Epithelial cell of esophagus (primary cell): ENCODE data around the gene SNRPA.
"Not testable (repeated sequence)": the region's sequence is repeated elsewhere in the genome, so short reads cannot be mapped to it uniquely, and the experiment has no call there.

Experiments used
- DNase-seq: peaks from one replicate; pipeline ENCODE4 v3.0.0; 2010; ENCODE audit warnings: low read depth
- H3K4me3 ChIP-seq: 2 replicates; pipeline ENCODE4 v1.5.1; 2011; ENCODE audit warnings: mild to moderate bottlenecking, low read length, control low read depth
- TF ChIP-seq, protein P1 (sequence below): IDR thresholded peaks from 2 replicates; pipeline ENCODE4 v1.5.1; 2011; ENCODE audit warnings: low read depth, mild to moderate bottlenecking, low read length, control low read depth, inconsistent platforms; ENCODE audit not compliant: insufficient read depth; ENCODE audit errors: missing control alignments

The SNRPA gene

DNA sequence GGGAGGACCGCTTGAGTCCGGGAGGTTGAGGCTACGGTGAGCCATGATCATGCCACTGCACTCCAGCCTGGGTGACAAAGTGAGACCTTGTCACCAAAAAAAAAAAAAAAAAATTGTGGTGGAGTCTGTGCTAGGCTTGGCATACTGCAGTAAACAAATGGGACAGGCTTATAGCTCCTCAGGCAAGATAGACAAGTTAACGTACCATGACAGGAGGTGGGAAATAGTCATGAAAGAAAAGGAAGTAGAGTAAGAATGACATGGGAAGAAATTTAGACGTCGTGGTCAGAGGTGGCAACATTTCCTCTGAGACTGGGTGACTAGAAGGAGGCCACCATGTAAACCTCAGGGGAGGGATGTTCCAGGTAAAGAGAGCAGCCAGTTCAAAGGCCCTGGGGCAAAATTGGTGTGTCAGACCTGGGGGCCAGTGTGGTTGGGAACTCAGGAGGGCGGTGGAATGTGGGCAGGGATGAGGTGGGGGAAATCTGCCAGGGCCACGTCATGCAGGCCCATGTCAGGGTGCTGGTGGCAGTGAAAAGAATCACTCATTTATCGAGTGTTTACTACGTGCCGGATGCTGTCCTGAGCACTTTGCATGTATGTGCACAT, 5.6 kb downstream of the SNRPA start:
- TF ChIP-seq, protein P1, sequence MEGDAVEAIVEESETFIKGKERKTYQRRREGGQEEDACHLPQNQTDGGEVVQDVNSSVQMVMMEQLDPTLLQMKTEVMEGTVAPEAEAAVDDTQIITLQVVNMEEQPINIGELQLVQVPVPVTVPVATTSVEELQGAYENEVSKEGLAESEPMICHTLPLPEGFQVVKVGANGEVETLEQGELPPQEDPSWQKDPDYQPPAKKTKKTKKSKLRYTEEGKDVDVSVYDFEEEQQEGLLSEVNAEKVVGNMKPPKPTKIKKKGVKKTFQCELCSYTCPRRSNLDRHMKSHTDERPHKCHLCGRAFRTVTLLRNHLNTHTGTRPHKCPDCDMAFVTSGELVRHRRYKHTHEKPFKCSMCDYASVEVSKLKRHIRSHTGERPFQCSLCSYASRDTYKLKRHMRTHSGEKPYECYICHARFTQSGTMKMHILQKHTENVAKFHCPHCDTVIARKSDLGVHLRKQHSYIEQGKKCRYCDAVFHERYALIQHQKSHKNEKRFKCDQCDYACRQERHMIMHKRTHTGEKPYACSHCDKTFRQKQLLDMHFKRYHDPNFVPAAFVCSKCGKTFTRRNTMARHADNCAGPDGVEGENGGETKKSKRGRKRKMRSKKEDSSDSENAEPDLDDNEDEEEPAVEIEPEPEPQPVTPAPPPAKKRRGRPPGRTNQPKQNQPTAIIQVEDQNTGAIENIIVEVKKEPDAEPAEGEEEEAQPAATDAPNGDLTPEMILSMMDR: no peak
- no peak overlapping the region for H3K4me3 ChIP-seq
- DNase-seq: peak; percentile 74

DNA sequence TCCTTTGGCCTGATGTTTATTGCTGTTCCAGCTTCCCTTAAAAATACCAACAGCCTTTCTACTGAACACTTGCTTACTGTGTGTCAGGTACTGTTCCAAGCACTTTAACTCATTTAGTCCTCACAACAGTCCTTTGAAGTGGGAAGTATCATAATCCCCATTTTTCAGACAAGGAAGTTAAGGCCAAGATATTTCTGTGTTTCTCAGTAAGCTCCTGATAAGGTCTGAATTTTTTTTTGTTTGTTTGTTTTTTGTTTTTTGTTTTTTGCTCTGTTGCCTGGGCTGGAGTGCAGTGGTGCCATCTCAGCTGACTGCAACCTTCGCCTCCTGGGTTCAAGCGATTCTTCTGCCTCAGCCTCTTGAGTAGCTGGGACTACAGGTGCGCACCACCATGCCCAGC, 7.5 kb downstream of the SNRPA start:
- no peak for DNase-seq
- H3K4me3 ChIP-seq: no peak overlapping the region
- TF ChIP-seq, protein P1: no peak

DNA sequence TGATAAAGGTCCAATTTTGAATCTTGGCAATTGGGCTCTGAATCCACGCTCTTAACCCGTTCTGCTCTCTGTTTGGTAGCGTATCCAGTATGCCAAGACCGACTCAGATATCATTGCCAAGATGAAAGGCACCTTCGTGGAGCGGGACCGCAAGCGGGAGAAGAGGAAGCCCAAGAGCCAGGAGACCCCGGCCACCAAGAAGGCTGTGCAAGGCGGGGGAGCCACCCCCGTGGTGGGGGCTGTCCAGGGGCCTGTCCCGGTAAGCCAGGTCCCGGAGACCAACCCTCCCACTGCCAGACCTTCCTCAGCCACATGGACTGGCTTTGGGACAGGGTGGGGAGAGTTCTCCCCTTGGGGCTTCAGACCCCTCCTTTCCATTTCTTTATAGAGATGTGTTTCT, 8.3 kb downstream of the SNRPA start:
- no peak overlapping the region for H3K4me3 ChIP-seq
- no peak for DNase-seq
- TF ChIP-seq, protein P1: no peak

DNA sequence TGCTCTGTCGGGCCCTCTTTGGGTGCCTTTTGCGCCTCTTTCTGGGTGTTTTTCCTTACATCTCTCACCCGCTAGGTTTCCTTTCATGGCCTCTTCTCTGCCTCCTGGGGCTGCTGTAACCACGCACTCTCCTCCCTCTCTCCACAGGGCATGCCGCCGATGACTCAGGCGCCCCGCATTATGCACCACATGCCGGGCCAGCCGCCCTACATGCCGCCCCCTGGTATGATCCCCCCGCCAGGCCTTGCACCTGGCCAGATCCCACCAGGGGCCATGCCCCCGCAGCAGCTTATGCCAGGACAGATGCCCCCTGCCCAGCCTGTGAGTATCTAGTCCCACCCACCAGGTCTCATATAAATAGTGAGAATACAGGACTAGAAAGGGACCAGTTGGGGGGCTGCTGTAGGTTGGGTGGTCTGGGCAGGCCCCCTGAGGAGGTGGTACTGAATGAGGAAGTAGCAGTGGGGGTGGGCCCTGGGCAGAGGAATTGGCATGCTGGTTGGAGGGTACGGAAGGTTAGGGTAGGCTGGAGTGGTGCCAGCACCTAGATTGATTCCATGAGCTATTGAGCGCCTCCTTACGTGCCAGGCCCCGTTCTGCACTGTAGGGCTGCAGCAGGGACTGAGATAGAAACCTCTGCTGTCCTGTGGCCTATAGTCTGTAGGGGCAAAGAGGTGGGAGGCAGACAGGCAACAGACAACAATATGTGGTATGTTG, 11.9 kb downstream of the SNRPA start:
- H3K4me3 ChIP-seq: no peak overlapping the region
- TF ChIP-seq, protein P1: no peak
- no peak for DNase-seq

DNA sequence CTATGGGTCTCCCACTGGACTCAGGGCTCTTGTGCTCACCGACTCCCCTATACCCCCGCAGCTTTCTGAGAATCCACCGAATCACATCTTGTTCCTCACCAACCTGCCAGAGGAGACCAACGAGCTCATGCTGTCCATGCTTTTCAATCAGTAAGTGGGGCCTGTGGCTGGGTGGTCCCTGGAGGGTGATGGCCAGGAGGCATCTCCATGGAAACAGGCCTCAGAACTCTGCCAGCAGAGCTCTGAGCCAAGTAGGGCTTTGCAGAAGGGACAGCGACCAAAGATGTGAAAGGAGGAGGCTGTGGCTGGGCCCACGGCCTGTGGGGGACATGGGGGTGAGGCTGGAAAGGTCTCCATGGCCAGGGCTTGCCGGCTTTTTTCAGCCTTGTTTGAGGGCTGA, 12.5 kb downstream of the SNRPA start:
- no peak overlapping the region for H3K4me3 ChIP-seq
- DNase-seq: no peak
- TF ChIP-seq, protein P1: no peak

DNA sequence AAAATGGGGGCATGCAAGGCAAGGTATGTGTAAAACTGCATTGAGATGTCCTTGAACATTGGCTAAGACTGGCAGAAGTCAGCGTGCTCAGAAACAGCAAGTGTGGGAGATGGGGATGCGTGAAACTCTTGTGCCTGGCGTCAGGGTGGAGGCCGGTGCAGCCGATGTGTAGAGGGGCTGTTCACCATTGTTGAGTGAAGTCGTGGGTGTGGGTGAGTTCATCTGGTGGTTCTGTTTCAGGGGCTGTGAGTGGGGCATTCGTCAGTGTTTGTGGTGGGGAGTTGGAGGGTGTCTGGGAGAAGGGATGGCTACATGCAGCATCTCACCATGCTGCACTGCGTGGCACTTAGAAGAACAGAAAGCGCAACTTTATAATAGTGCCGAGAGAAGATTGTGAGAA, 13.0 kb downstream of the SNRPA start:
- TF ChIP-seq, protein P1: no peak
- no peak overlapping the region for H3K4me3 ChIP-seq
- DNase-seq: no peak

DNA sequence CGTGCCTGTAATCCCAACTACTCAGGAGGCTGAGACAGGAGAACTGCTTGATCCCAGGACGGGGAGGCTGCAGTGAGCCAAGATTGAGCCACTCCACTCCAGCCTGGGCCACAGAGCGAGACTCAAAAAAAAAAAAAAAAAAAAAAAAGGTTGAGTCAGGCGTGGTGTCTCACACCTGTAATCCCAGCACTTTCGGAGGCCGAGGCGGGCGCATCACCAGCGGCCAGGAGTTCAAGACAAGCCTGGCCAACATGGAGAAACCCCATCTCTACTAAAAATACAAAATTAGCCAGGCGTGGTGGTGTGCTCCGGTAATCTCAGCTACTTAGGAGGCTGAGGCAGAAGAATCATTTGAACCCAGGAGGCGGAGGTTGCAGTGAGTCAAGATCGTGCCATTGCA, 15.4 kb downstream of the SNRPA start:
- not testable (repeated sequence) for DNase-seq

More for the DNA sequence above, 15.4 kb downstream of the SNRPA start:
- H3K4me3 ChIP-seq: not testable (repeated sequence)
